ENCODE results near the gene TOMM40.

DNA sequence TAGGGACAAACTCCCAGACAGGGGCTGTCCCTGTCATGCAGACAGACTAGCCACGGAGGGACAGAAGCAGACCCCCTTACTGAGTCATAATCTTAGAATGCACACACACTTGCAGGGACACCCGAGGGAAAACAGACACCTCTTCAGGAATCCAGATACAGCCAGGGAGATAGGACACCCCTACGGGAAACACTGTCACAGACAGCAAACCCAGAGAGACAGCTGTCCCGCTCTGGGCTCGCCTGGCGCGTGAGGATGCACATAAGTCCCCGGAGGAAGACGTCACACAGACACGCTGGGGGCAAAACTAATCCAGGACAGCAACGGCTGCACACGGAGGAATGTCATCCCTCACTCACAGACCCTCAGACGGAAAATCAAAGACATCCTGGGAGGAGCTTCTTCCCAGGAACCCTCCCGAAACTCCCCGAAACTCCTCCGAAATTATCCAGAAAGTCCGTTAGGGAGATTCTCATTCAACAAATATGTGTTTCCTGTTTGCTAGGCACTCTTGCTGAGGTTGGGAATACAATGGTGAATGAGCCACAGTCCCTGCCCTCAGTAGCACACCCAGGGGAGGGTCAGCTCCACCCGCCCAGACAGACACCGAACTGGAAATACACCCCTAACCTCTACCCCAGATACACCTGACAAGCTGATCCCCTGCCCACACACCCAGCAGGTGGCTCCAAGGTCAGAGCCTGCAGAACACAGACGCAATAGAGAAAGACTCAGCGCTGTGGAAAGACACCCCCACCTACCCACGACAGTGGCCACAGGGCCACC, 15.2 kb upstream of the TOMM40 start:
- TF ChIP-seq, protein P1, sequence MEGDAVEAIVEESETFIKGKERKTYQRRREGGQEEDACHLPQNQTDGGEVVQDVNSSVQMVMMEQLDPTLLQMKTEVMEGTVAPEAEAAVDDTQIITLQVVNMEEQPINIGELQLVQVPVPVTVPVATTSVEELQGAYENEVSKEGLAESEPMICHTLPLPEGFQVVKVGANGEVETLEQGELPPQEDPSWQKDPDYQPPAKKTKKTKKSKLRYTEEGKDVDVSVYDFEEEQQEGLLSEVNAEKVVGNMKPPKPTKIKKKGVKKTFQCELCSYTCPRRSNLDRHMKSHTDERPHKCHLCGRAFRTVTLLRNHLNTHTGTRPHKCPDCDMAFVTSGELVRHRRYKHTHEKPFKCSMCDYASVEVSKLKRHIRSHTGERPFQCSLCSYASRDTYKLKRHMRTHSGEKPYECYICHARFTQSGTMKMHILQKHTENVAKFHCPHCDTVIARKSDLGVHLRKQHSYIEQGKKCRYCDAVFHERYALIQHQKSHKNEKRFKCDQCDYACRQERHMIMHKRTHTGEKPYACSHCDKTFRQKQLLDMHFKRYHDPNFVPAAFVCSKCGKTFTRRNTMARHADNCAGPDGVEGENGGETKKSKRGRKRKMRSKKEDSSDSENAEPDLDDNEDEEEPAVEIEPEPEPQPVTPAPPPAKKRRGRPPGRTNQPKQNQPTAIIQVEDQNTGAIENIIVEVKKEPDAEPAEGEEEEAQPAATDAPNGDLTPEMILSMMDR (IDR thresholded peaks at IDR 0.05), result no peak
- no peak for TF ChIP-seq POLR2A (IDR thresholded peaks at IDR 0.05)

Data from Peyer's patch (tissue), 4 donors.